Kidney tubule cell (primary cell): ENCODE results near the gene RAB17.
"Not testable (repeated sequence)": the region's sequence is repeated elsewhere in the genome, so short reads cannot be mapped to it uniquely, and the experiment has no call there.

ENCODE experiments used
- DNase-seq: peaks from one replicate; pipeline ENCODE4 v3.0.0-alpha.2; 2018; ENCODE audit warnings: low spot score

RAB17 gene

GRCh38 chr2:237624565-237624964 is 34.0 kb upstream of the RAB17 start:
- DNase-seq, result no peak

GRCh38 chr2:237623428-237624403 is 33.2 kb upstream of the RAB17 start:
- DNase-seq, result no peak

- peak; percentile 32 for DNase-seq
These were observed 27.9 kb upstream of the RAB17 start for GRCh38 chr2:237618449-237618848.

- DNase-seq, result no peak
These were observed 27.1 kb upstream of the RAB17 start for GRCh38 chr2:237617587-237617982.

GRCh38 chr2:237616734-237617586 is 26.4 kb upstream of the RAB17 start:
- DNase-seq, result peak; percentile 37

GRCh38 chr2:237616373-237616733 is 25.8 kb upstream of the RAB17 start:
- no peak for DNase-seq

GRCh38 chr2:237615631-237616249 is 25.2 kb upstream of the RAB17 start:
- peak; percentile 60 for DNase-seq

GRCh38 chr2:237614151-237614720 is 23.7 kb upstream of the RAB17 start:
- DNase-seq, result peak; percentile 93

GRCh38 chr2:237613679-237614078 is 23.1 kb upstream of the RAB17 start:
- DNase-seq, result no peak

GRCh38 chr2:237612527-237613357 is 22.2 kb upstream of the RAB17 start:
- no peak for DNase-seq

- DNase-seq, result not testable (repeated sequence)
These were observed 16.0 kb upstream of the RAB17 start for GRCh38 chr2:237606522-237606921.

- DNase-seq, result peak; percentile 42
These were observed 14.4 kb upstream of the RAB17 start for GRCh38 chr2:237604960-237605359.

- no peak for DNase-seq
These were observed 13.9 kb upstream of the RAB17 start for GRCh38 chr2:237604391-237604790.

- DNase-seq, result peak; percentile 32
These were observed 13.3 kb upstream of the RAB17 start for GRCh38 chr2:237603718-237604362.

GRCh38 chr2:237603049-237603717 is 12.6 kb upstream of the RAB17 start:
- no peak for DNase-seq

- DNase-seq, result no peak
These were observed 11.9 kb upstream of the RAB17 start for GRCh38 chr2:237602409-237602808.

GRCh38 chr2:237601453-237602116 is 11.1 kb upstream of the RAB17 start:
- no peak for DNase-seq

GRCh38 chr2:237600205-237600846 is 9.8 kb upstream of the RAB17 start:
- DNase-seq, result peak; percentile 44
